ENCODE measurements around the gene PRR5L. TPM values are rescaled to one million over a fixed set of nuclear protein-coding genes. Genes with fewer than 3 reads are reported as not detected.

PRR5L gene
- total RNA-seq (10 to 100 TPM; 61.4 to 62.7 TPM), polyA plus RNA-seq (10 to 100 TPM; 10.1 to 18.0 TPM)

- Histone ChIP-seq H3K4me3 (ENCODE audit: low read length in 2 of 2) (no peak within 1 kb of the TSS), H3K36me3 (ENCODE audit: insufficient read depth, low read length) (no peaks in the 10 kb centered on the region), H3K9me3 (ENCODE audit: control insufficient read depth in 1 of 2, low read length in 2 of 2) (no peaks in the 10 kb centered on the region), H3K27me3 (ENCODE audit: insufficient read depth, low read length) (no peaks in the 10 kb centered on the region), H3K4me1 (ENCODE audit: insufficient read depth, low read length) (no peaks in the 10 kb centered on the region), H3K27ac (ENCODE audit: low read depth, low read length) (no peak within 1 kb of the TSS)
- DNase-seq, result no peak
- Mint-ChIP-seq H3K9me3 (no peaks in the 10 kb centered on the region), H3K36me3 (no peaks in the 10 kb centered on the region), H3K27me3 (peaks cover 0 to 4% of the 10 kb centered on the region in 2 donors), H3K4me1 (no peaks in the 10 kb centered on the region), H3K4me3 (no peak within 1 kb of the TSS), H3K27ac (peak within 1 kb of the TSS in 1 of 7 donors; percentile 55)
- intact Hi-C loops (cut with micrococcal nuclease), result no loop called here
- POLR2A ChIA-PET (ENCODE audit: partially characterized antibody), result no interaction called here
- CTCF ChIA-PET (ENCODE audit: partially characterized antibody), result interaction anchor here (1.2 to 10.1 kb wide), 5 partner anchors 57 to 680 kb away, joined by 3 to 139 read pairs (median 10); no protein-coding TSS in a partner anchor
These were observed at the start of gene PRR5L for GRCh38 chr11:36295926-36296325. Gene PRR5L, plus strand, starts transcription at chr11:36296288. Its CDS starts 104,834 bp downstream, at chr11:36401122.

GRCh38 chr11:36247493-36247892, 48.6 kb upstream of the PRR5L start:
- Mint-ChIP-seq H3K36me3 (no peaks in the 10 kb centered on the region), H3K9me3 (peaks cover 0 to 4% (median 0%) of the 10 kb centered on the region in 8 donors), H3K4me3 (no peak overlapping the region), H3K27ac (no peak overlapping the region), H3K27me3 (peaks cover 22 to 60% of the 10 kb centered on the region in 2 donors), H3K4me1 (no peaks in the 10 kb centered on the region)
- H3K9me3 ChIP-seq (ENCODE audit: control insufficient read depth in 1 of 2, low read length in 2 of 2), result no peaks in the 10 kb centered on the region
- H3K4me1 ChIP-seq (ENCODE audit: insufficient read depth, low read length), result no peaks in the 10 kb centered on the region
- H3K4me3 ChIP-seq (ENCODE audit: low read length in 2 of 2), result no peak overlapping the region
- H3K27ac ChIP-seq (ENCODE audit: low read depth, low read length), result no peak overlapping the region
- DNase-seq, result no peak
- ChIA-PET POLR2A (ENCODE audit: partially characterized antibody) (no interaction called here), CTCF (ENCODE audit: partially characterized antibody) (interaction anchor here (2.6 kb wide), 1 partner anchor 18 kb away, joined by 9 read pairs; no protein-coding TSS in a partner anchor)
- intact Hi-C loops (cut with micrococcal nuclease), result no loop called here
- no peaks in the 10 kb centered on the region for H3K36me3 ChIP-seq (ENCODE audit: insufficient read depth, low read length)
- no peaks in the 10 kb centered on the region for H3K27me3 ChIP-seq (ENCODE audit: insufficient read depth, low read length)

GRCh38 chr11:36248436-36248835, 47.7 kb upstream of the PRR5L start:
- H3K4me1 ChIP-seq (ENCODE audit: insufficient read depth, low read length), result no peaks in the 10 kb centered on the region
- DNase-seq, result no peak
- POLR2A ChIA-PET (ENCODE audit: partially characterized antibody), result no interaction called here
- no peaks in the 10 kb centered on the region for H3K4me1 Mint-ChIP-seq
- no peaks in the 10 kb centered on the region for H3K9me3 ChIP-seq (ENCODE audit: control insufficient read depth in 1 of 2, low read length in 2 of 2)
- H3K4me3 ChIP-seq (ENCODE audit: low read length in 2 of 2), result no peak overlapping the region
- H3K9me3 Mint-ChIP-seq, result peaks cover 0 to 4% (median 0%) of the 10 kb centered on the region in 8 donors
- no peak overlapping the region for H3K27ac Mint-ChIP-seq
- H3K36me3 ChIP-seq (ENCODE audit: insufficient read depth, low read length), result no peaks in the 10 kb centered on the region
- no peak overlapping the region for H3K27ac ChIP-seq (ENCODE audit: low read depth, low read length)
- CTCF ChIA-PET (ENCODE audit: partially characterized antibody), result interaction anchor here (2.6 kb wide), 1 partner anchor 17 kb away, joined by 9 read pairs; no protein-coding TSS in a partner anchor
- H3K27me3 Mint-ChIP-seq, result peaks cover 19 to 52% of the 10 kb centered on the region in 2 donors
- no peak overlapping the region for H3K4me3 Mint-ChIP-seq
- no peaks in the 10 kb centered on the region for H3K27me3 ChIP-seq (ENCODE audit: insufficient read depth, low read length)
- no peaks in the 10 kb centered on the region for H3K36me3 Mint-ChIP-seq
- intact Hi-C loops (cut with micrococcal nuclease), result no loop called here

- no peaks in the 10 kb centered on the region for H3K36me3 ChIP-seq (ENCODE audit: insufficient read depth, low read length)
- intact Hi-C loops (cut with micrococcal nuclease), result no loop called here
- H3K4me3 ChIP-seq (ENCODE audit: low read length in 2 of 2), result no peak overlapping the region
- no peaks in the 10 kb centered on the region for H3K27me3 ChIP-seq (ENCODE audit: insufficient read depth, low read length)
- no peak for DNase-seq
- POLR2A ChIA-PET (ENCODE audit: partially characterized antibody), result no interaction called here
- Mint-ChIP-seq H3K27me3 (peaks cover 21 to 48% of the 10 kb centered on the region in 2 donors), H3K36me3 (no peaks in the 10 kb centered on the region), H3K9me3 (peaks cover 0 to 4% (median 0%) of the 10 kb centered on the region in 8 donors), H3K4me3 (no peak overlapping the region), H3K4me1 (no peaks in the 10 kb centered on the region), H3K27ac (no peak overlapping the region)
- CTCF ChIA-PET (ENCODE audit: partially characterized antibody), result interaction anchor here (1.1 to 2.6 kb wide), 2 partner anchors 10 to 17 kb away, joined by 3 to 9 read pairs; no protein-coding TSS in a partner anchor
- H3K4me1 ChIP-seq (ENCODE audit: insufficient read depth, low read length), result no peaks in the 10 kb centered on the region
- H3K27ac ChIP-seq (ENCODE audit: low read depth, low read length), result no peak overlapping the region
- H3K9me3 ChIP-seq (ENCODE audit: control insufficient read depth in 1 of 2, low read length in 2 of 2), result no peaks in the 10 kb centered on the region
These were observed 46.8 kb upstream of the PRR5L start for GRCh38 chr11:36249246-36249645.

GRCh38 chr11:36251823-36252222, 44.3 kb upstream of the PRR5L start:
- Mint-ChIP-seq H3K27ac (no peak overlapping the region), H3K9me3 (peaks cover 0 to 4% (median 0%) of the 10 kb centered on the region in 8 donors), H3K36me3 (no peaks in the 10 kb centered on the region), H3K4me1 (no peaks in the 10 kb centered on the region), H3K27me3 (peaks cover 20 to 32% of the 10 kb centered on the region in 2 donors), H3K4me3 (no peak overlapping the region)
- no peaks in the 10 kb centered on the region for H3K9me3 ChIP-seq (ENCODE audit: control insufficient read depth in 1 of 2, low read length in 2 of 2)
- no peaks in the 10 kb centered on the region for H3K4me1 ChIP-seq (ENCODE audit: insufficient read depth, low read length)
- H3K36me3 ChIP-seq (ENCODE audit: insufficient read depth, low read length), result no peaks in the 10 kb centered on the region
- no peak overlapping the region for H3K4me3 ChIP-seq (ENCODE audit: low read length in 2 of 2)
- no peaks in the 10 kb centered on the region for H3K27me3 ChIP-seq (ENCODE audit: insufficient read depth, low read length)
- intact Hi-C loops (cut with micrococcal nuclease), result no loop called here
- H3K27ac ChIP-seq (ENCODE audit: low read depth, low read length), result no peak overlapping the region
- ChIA-PET CTCF (ENCODE audit: partially characterized antibody) (interaction anchor here (4.7 kb wide), 1 partner anchor 14 kb away, joined by 18 read pairs; no protein-coding TSS in a partner anchor), POLR2A (ENCODE audit: partially characterized antibody) (no interaction called here)
- no peak for DNase-seq

- Mint-ChIP-seq H3K4me3 (no peak overlapping the region), H3K27me3 (peaks cover 20 to 29% of the 10 kb centered on the region in 2 donors), H3K9me3 (peaks cover 0 to 4% (median 0%) of the 10 kb centered on the region in 8 donors), H3K27ac (no peak overlapping the region), H3K4me1 (no peaks in the 10 kb centered on the region), H3K36me3 (no peaks in the 10 kb centered on the region)
- Histone ChIP-seq H3K4me1 (ENCODE audit: insufficient read depth, low read length) (no peaks in the 10 kb centered on the region), H3K27me3 (ENCODE audit: insufficient read depth, low read length) (no peaks in the 10 kb centered on the region), H3K9me3 (ENCODE audit: control insufficient read depth in 1 of 2, low read length in 2 of 2) (no peaks in the 10 kb centered on the region), H3K4me3 (ENCODE audit: low read length in 2 of 2) (no peak overlapping the region), H3K27ac (ENCODE audit: low read depth, low read length) (no peak overlapping the region), H3K36me3 (ENCODE audit: insufficient read depth, low read length) (no peaks in the 10 kb centered on the region)
- no peak for DNase-seq
- intact Hi-C loops (cut with micrococcal nuclease), result no loop called here
- CTCF ChIA-PET (ENCODE audit: partially characterized antibody), result interaction anchor here (4.7 kb wide), 1 partner anchor 13 kb away, joined by 18 read pairs; no protein-coding TSS in a partner anchor
- POLR2A ChIA-PET (ENCODE audit: partially characterized antibody), result no interaction called here
These were observed 42.9 kb upstream of the PRR5L start for GRCh38 chr11:36253238-36253637.

GRCh38 chr11:36254713-36255112, 41.4 kb upstream of the PRR5L start:
- no peak overlapping the region for H3K4me3 Mint-ChIP-seq
- H3K9me3 ChIP-seq (ENCODE audit: control insufficient read depth in 1 of 2, low read length in 2 of 2), result no peaks in the 10 kb centered on the region
- H3K27me3 ChIP-seq (ENCODE audit: insufficient read depth, low read length), result no peaks in the 10 kb centered on the region
- H3K27ac Mint-ChIP-seq, result no peak overlapping the region
- intact Hi-C loops (cut with micrococcal nuclease), result no loop called here
- H3K36me3 Mint-ChIP-seq, result no peaks in the 10 kb centered on the region
- no peak for DNase-seq
- no peaks in the 10 kb centered on the region for H3K36me3 ChIP-seq (ENCODE audit: insufficient read depth, low read length)
- H3K4me1 ChIP-seq (ENCODE audit: insufficient read depth, low read length), result no peaks in the 10 kb centered on the region
- peaks cover 25 to 29% of the 10 kb centered on the region in 2 donors for H3K27me3 Mint-ChIP-seq
- no peak overlapping the region for H3K4me3 ChIP-seq (ENCODE audit: low read length in 2 of 2)
- ChIA-PET POLR2A (ENCODE audit: partially characterized antibody) (no interaction called here), CTCF (ENCODE audit: partially characterized antibody) (interaction anchor here (1.1 to 4.7 kb wide), 3 partner anchors 9 to 12 kb away, joined by 3 to 24 read pairs (median 18); no protein-coding TSS in a partner anchor)
- no peaks in the 10 kb centered on the region for H3K4me1 Mint-ChIP-seq
- no peak overlapping the region for H3K27ac ChIP-seq (ENCODE audit: low read depth, low read length)
- H3K9me3 Mint-ChIP-seq, result peaks cover 0 to 4% (median 0%) of the 10 kb centered on the region in 8 donors

Measured in CD4-positive, alpha-beta memory T cell (primary cell).